Measurements from ENCODE around the gene RIPPLY3. TPM values are rescaled to one million over a fixed set of nuclear protein-coding genes. Genes with fewer than 3 reads are reported as not detected.
A peak's percentile ranks its signal among the peaks of the same experiment; 100 is the strongest.
"Not testable (repeated sequence)": the region's sequence is repeated elsewhere in the genome, so short reads cannot be mapped to it uniquely, and the experiment has no call there.

The RIPPLY3 gene
- polyA plus RNA-seq, 12 donors: 0.11 to 0.33 (median 0.19) TPM; not detected in 3

DNA sequence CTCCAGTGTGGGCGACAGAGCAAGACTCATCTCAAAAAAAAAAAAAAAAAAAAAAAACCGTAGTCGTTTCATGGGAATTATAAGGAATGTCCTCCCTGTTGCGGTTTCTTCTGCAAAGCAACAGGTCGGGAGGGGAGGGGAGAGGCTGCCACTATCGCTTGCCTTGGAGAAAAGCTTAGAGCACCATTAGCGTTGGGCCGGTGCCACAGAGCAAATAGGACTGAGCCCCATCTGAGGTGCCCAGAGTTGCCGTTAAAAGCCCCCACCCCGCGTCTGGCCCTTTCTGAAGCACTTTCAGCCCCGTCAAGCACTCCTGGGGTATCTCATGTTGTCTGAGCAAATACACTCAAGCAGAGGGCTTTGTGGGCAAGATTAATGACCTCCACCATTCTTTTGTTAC is 2.2 kb downstream of the RIPPLY3 start:
- no peak for DNase-seq

DNA sequence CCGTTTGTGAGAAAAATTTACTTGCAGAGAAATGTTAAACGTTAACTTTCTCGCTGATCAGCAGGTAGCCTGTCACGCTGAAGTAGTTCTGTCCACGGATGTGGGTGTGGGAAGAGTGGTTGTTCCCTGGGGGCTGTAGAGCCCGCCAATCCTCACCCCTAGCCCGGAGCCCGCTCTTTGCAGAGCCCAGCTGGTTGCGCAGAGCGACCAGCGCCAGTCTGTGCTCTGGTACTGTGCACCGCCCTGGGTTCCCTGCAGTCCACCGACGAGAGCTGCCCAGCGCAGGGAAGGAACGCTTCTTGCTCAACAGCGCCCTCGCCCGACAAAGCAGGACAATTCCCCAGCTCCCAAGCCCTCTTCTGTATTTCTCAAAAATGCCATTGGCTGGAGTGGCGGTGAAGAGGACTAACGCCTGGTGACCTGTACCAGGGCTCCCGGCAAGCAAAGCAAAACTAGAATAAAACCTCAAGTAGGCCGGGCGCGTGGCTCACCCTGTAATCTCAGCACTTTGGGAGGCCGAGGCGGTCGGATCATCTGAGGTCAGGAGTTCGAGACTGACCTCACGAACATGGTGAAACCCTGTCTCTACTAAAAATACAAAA is 3.3 kb downstream of the RIPPLY3 start:
- DNase-seq: peak; percentile 75

- no peak for DNase-seq
Observed at GRCh38 chr21:37017951-37018679, 11.6 kb downstream of the RIPPLY3 start.

DNA sequence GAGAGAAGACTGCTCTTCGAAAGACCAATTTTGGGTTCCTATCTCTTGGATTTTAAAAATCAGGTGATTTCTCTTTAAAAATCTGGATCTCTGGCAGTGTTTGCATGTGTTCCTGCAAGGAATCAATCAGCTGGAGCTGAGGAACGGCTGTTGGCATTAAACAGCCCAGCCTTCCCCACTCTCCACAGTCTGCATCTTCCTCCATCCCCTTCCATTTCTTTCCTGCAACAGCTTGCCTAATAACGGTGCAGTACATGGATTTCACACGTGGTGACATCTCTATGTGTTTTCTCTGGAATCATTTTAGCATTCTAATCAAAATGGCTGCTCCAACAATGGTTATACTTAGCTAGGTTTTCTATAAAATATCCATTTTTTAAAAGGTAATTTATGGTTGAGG is 20.0 kb downstream of the RIPPLY3 start:
- no peak for DNase-seq

GRCh38 chr21:37028570-37028969 is 22.1 kb downstream of the RIPPLY3 start:
- DNase-seq: no peak

DNA sequence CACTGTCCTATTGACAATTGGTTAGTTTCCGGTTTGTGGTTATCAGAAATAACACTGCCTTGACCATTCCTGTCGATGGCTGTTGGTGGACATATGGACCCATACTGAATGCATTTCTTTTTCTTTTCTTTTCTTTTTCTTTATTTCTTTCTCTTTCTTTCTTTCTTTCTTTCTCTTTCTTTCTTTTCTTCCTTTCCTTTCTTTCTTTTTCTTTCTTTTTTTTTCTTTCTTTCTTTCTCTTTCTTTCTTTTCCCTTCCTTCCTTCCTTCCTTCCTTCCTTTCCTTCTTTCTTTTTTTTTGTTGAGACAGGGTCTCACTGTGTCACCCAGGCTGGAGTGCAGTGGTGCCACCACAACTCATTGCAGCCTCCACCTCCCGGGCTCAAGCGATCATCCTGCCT is 24.4 kb downstream of the RIPPLY3 start:
- no peak for DNase-seq

DNA sequence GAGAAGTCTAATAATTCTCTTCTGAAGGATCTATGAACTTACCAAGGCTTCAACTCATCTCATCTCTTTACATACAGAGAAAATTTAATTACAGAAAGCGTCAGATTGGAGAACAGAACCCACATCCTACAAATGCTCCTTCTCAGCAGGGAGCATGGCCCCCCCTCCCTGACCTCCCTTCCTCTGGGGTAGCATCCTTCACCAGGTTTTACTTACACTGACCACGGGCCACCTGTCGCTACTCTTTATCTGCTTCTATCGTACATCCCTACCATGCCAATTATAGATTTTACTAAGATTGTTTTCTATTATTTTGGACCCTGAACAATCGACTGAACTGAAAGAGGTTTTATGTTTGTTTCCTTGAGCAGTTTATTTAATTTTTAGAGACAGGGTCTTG is 25.8 kb downstream of the RIPPLY3 start:
- DNase-seq: no peak

DNA sequence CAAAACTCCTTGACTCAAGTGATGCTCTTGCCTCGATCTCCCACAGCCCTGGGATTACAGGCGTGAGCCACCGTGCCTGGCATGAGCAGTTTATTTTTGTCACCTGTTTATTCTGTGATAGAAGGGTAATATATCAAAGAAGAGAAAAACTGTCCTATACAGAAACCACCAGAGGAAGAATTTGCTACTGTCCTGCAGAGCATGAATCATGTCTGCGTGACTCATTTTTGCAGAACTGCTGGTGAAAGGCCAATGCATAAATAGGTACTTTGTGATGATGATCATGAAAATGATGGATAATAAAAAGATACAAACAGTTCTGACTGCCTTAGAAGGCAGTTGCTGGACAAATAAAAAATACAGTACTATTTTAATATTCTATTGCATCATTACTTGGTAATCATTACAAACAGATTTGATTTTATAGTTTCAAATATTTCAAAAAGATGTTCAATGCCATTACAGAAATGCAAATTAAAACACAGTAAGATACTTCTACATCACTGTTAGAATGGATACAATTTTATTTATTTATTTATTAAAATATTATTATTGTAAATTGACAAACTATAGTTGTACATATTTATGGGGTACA is 26.5 kb downstream of the RIPPLY3 start:
- no peak for DNase-seq

- DNase-seq: not testable (repeated sequence)
Observed at GRCh38 chr21:37034394-37034793, 27.9 kb downstream of the RIPPLY3 start.

- DNase-seq: no peak
Observed at GRCh38 chr21:37036177-37036576, 29.7 kb downstream of the RIPPLY3 start.

- DNase-seq: no peak
Observed at GRCh38 chr21:37039411-37040075, 33.0 kb downstream of the RIPPLY3 start.

- no peak for DNase-seq
Observed at GRCh38 chr21:37040212-37040611, 33.7 kb downstream of the RIPPLY3 start.

DNA sequence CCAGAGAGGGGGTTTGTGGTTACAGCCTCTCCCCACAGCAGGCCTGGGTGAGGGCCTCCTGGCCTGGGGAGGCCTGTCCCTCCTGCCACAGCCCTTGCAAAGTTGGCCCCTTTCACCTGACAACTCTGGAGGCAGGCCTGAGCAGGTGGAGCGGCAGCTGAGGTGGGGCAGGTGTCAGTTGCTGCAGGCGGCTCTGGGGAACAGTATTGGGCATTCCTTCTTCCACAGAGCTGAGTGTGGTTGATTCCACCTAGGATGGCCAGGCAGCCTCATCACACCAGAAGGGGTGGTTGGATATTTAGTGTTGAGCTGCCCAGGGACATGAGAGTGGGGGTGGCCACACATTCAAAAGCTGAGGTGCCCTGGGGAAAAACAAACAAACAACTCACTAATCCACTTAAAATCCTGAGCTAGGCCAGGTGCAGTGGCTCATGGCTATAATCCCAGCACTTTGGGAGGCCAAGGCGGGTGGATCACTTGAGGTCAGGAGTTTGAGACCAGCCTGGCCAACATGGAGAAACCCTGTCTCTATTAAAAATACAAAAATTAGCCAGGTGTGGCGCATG is 35.3 kb downstream of the RIPPLY3 start:
- no peak for DNase-seq

GRCh38 chr21:37043818-37044217 is 37.3 kb downstream of the RIPPLY3 start:
- no peak for DNase-seq

DNA sequence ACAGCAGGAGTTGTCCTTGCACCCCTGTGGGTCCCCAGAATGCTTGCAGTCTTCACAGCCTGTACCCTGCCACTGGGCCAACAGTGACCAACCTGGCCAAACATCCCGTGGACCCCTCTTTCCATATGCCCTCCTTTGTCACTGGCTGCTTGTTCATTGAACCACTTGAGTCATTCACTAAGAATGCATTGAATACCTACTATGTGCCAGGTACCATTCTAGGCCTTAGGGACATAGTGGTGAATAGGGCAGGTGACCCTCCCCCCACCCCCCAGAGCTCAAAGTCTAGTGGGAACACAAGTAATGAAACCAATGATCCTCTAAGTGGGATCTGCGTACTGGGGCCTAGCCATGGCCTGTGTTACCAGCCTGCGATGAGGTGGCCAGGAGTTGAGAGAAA is 38.1 kb downstream of the RIPPLY3 start:
- DNase-seq: no peak

- no peak for DNase-seq
Observed at GRCh38 chr21:37045149-37045548, 38.6 kb downstream of the RIPPLY3 start.

DNA sequence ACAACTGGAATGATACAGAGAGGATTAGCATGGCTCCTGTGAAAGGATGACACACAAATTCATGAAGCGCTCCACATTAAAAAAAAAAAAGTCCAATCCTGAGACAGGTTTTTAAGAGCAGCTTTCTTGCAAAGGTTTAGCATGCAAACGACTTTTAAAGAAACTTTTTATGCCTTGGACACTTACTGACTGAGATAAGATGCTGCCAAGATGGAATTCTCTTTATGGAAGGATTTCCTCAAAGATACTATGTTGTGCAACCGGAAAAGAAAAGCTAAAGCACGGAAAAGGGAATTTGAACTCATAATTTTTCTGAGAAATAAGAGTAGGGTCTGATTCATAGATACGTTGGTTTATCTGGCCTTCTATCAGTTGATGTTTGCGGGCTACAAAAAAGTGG is 39.1 kb downstream of the RIPPLY3 start:
- DNase-seq: no peak

DNA sequence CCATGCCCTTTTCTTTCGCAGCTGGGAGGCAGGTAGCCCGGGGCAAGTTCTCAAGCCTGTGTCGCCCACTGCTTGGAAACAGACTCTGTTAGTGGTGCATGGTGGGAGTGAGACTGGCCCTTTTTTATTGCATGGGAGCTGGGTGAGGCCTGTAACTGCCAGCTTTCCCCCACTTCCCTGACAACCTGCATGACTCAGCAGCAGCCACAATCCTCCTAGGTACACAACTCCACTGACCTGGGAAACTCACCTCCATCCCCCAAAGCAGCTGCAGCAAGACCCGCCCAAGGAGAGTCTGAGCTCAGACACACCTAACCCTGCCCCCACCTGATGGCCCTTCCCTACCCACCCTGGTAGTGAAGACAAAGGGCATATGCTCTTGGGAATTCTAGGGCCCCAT is 40.6 kb downstream of the RIPPLY3 start:
- no peak for DNase-seq

DNA sequence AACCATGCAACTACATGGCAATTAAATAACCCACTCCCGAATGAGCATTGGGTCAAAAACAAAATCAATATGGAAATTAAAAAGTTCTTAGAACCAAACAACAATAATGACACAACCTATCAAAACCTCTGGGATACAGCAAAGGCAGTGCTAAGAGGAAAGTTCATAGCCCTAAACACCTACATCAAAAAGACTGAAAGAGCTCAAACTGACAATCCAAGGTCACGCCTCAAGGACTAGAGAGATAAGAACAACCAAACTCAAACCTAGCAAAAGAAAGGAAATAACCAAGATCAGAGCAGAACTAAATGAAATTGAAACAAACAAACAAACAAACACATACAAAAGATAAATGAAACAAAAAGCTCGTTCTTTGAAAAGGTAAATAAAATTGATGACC is 43.2 kb downstream of the RIPPLY3 start:
- not testable (repeated sequence) for DNase-seq

DNA sequence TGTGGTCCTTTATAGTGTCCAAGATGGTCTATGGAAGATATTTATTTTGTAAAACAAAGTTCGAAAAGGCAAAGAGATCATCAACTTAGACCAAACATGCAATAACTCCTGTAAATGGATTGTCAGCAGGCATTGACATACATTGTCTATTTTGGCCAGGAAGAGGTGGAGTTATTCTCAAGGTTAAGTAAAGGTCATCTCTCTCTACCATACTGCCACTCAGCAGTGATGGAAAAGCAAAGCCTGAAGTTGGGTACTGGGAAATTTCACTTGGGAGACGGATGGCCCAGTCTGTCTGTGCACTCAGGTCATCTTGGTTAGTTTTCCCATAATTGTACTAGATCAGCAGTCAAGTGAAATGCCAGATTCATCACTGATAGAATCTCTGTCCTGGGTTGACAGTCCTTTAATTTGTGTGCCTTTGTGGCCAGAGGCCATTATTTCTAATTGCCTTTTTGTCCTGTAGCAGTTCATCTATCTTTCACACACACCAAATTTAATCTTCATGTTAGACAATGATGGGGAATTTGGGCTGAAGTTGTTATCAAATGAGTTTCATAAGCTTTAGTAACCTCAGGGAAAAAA is 48.9 kb downstream of the RIPPLY3 start:
- DNase-seq: no peak

DNA sequence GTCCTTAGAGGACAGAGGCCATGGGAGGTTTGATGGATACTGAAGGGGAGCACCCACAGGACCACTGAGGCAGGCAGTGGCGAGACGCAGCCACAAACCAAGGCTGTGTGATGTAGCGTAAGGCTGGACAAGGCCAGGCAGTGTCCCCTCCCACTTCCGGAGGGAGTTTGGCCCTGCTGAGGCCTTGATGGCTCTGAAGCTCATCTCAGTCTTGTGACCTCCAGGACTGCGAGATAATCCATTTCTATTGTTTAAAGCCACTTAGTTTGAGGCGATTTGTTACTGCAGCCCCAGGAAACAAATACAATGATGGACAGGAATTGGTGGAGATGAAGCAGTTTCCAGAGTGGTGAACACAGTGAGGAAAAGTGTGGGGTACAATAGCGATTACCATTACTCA is 51.1 kb downstream of the RIPPLY3 start:
- no peak for DNase-seq

GRCh38 chr21:37058261-37058660 is 51.8 kb downstream of the RIPPLY3 start:
- no peak for DNase-seq

Data from muscle of arm (tissue), 12 donors.